RPMI8226 (cell line): ENCODE data around the gene RNF115.
"Not testable (repeated sequence)": the region's sequence is repeated elsewhere in the genome, so short reads cannot be mapped to it uniquely, and the experiment has no call there.

Experiments used
- DNase-seq: peaks from one replicate; pipeline ENCODE4 v3.0.0-alpha.2; 2015

Gene RNF115

GRCh38 chr1:145726193-145726592 is 97.7 kb downstream of the RNF115 start:
- not testable (repeated sequence) for DNase-seq

DNA sequence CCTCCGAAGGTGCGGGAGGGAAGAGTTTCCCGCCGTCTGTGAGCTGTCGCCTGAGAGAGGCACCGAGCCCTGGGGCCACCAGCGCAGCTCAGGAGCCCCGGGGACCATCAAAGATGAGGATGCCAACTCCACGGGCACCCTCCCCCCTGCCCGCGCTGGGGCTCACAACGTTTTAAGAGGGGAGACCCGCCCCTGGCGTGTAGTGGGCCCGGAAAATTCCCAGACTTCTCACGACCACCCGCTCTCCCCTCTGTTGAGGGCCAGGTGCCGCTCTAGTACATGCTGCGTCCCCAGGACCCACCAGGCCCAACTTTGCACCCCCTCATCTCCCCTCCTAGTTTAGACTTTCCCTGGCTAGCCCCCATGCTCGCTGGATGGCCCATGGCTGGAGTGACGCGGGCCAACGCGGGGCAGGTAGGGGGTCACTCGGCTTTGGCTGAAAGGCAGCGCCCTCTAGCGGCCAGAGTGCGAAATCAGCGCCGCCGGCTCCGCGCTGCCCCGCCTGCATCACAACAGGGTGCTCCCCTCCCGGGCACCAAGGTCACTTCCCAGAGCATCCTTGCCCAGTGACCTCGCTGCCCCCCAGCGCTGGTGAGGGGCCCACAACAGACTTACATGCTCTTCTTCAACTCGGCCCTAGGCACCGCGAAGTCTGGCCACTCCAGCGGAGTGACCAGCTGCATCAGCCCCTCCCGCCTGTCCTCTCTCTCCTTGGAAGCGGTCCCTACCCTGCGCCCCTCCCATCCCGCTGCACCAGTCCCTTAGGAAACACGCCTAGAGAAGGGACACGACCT is 102.8 kb downstream of the RNF115 start:
- peak; percentile 77 for DNase-seq

DNA sequence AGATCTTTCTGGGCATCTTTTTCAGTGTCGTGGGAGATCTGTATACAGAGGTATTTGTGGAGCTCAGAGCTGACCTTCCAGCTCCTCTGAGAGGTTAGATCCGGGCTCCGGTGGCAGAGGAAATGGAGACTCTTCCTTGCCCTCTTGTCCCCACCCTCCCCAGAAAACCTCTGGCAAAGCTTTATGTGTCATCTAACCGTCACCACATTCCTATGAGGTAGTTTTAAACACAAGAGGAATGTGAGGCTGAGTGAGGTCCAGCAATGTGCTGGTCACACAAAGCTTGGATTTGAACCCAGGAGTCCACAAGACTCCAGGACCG is 103.4 kb downstream of the RNF115 start:
- DNase-seq, result no peak

DNA sequence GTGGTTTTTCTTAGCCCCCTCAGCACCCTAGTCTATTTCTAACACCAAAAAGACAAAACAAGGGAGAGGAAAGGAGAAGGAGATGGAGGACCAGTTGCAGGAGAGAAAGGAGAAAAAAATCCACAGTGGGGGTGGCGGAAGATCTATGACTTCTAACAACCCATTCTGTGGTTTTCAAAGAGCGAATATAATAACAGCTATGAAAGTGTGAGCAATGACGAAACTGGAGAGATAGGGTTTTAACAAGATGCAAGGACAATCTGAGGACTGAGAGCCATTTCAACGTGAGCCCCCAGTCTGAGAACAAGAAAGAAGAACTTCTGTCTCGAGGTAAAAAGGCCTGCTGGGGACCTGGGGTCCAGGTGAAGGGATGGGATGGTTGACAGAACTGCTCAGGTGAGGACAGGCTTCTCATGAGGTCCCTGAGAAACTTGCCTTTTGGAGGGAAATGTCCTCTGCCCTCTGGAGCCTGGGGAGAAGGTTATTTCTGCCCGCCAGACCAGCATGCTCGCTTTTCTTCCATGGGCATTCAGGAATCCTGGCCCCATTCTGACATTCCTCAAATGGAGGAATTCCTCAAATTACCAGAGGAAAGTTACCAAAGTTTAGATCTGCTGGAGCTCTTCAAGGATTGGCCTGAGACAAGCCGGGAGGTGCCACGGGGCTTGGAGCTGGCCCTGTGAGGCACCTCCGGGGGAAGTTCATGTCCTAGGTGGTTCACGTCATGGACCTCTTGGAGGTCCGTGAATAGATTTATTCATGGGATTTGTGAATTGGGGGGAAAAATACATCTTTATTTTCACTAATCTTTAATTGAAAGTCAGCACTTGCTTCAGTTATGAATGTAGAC is 104.4 kb downstream of the RNF115 start, which contains the start of gene CD160:
Gene CD160 (plus strand): TSS at position 270 of the 850 bp plus-strand sequence. CDS start 8,829 bp downstream, outside the sequence.
- no peak for DNase-seq

DNA sequence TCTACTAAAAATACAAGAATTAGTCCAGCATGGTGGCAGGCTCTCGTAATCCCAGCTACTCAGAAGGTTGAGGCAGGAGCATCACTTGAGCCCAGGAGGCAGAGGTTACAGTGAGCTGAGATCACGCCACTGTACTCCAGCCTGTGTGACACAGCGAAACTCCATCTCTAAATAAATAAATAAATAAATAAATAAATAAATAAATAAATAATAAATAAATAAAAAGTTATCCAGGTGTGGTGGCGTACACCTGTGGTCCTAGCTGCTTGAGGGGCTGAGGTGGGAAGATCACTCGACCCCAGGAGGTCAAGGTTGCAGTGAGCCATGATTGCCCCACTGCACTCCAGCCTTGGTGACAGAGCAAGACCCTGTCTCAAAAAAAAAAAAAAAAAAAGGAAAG is 105.4 kb downstream of the RNF115 start:
- not testable (repeated sequence) for DNase-seq

- DNase-seq, result no peak
Observed at GRCh38 chr1:145717833-145718232, 106.1 kb downstream of the RNF115 start.

DNA sequence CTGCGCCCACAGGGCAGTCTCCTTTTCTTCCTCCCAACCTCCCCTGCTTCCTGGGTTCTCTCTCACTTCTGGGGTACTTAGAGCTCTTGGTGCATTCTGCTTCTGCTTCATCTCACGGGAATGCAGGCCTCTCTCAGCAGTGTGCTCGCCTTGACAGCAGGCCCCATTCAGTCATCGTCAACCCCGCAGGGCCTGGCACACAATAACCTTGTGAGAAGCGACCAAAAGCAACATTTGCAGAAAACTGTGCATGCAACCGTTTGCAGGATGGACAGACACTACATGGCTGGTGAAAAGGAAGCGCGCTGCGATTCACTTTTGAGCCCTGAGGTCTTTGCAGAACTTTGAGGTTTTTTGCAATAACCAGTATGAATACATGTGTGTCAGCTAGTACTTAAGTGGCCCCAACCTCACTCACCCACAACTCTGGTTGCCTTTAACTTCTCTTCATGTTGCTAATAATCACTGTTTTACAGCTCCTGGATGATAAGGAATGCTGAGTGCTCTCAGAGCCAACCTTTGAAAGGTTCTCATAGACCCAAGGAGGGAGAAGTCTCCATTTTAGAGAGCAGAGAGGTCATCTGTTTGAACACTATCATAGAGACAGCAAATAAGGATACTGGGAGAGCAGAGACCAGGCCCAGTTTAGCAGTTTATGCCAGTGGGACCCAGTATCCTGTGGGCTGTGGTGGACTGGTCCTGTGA is 107.1 kb downstream of the RNF115 start:
- no peak for DNase-seq

- no peak for DNase-seq
Observed at GRCh38 chr1:145714524-145715111, 109.3 kb downstream of the RNF115 start.

DNA sequence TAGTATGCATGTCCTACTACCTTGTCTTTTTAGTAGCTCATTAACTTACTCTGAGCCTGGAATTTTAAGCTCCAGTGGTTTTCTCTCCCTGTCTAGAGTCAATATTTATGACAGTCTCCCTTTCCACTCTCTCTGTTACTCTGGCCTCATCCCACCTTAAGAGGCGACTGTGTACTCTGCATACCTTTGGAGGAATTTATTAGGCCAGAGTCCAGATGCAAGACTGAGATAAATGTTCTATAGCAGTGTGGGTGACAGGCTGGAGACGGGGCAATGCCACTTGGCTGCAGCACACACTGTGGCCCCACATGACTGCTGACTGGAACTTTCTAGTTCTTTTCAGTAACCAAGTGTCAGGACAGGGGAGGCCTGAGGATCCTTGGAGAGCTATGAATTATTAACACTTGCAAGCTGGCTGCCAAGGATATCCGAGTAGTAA is 112.7 kb downstream of the RNF115 start:
- no peak for DNase-seq

- DNase-seq, result no peak
Observed at GRCh38 chr1:145710291-145711027, 113.4 kb downstream of the RNF115 start.

GRCh38 chr1:145708063-145708462 is 115.8 kb downstream of the RNF115 start:
- no peak for DNase-seq

DNA sequence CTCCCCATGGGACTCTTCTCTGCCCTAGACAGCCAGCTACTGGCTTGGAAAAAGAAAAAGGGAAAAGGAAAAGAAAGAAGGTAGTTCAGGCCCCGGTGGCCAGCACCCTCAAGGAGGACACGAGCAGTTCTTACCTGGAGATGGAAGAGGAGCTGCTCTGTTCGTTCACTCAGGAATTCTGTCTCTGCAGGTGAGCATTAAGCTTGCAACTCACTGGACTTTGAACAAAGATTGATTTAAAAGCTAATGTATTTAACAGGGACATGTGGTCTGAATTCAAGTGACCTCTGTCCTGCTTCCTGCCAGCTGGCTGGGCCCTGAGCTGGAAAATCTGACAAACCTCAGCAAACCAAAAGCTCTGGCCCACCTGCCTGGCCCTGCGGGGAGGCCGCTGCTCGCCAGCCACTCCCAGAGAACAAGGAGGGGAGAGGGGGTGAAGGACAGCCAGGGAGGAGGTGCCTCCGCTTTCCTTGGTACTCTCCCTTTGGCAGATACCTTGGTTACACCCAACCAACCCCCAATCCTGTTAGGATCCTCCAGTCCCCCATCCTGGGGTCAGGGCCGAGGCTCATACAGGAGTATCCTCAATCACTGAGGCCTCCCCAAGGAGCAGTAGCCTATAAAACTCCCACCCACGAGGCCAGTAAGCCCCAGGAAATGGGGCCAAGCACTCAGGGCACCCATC is 116.6 kb downstream of the RNF115 start, which contains the start of gene PDZK1:
Gene PDZK1 (minus strand): TSS at position 186 of the 685 bp plus-strand sequence. CDS start 19,347 bp downstream, outside the sequence.
- no peak for DNase-seq

- DNase-seq, result no peak
Observed at GRCh38 chr1:145706086-145706664, 117.7 kb downstream of the RNF115 start.

DNA sequence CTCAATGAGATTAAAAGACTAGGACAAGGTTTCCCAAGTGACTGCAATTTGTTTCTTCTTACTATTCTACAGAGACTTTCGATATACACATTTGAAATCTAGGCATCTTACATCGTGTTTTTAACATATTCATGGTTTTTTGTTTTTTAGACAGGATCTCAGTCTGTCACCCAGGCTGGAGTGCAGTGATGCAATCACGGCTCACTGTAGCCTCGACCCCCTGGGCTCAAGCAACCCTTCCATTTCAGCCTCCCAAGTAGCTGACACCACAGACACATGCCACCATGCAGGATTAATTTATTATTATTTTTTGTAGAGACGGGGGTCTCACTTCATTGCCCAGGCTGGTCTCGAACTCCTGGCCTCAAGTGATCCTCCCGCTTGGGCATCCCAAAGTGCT is 118.3 kb downstream of the RNF115 start:
- DNase-seq, result no peak

DNA sequence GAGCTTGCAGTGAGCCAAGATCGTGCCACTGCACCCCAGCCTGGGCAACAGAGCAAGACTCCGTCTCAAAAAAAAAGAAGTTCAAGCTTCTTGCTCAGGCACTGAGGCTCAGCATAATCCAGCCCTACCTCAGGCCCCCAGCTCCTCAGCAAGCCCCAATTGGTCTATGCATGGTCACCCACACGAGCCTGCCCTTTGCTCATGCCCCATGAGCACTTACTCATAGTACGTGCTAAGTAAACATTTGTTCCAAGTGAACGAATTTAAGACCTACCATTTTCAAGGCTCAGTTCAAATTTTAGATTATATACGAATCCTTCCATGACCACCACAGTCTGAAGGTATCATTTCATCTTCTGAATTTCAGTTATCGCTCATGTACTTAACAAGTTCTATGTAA is 121.1 kb downstream of the RNF115 start:
- no peak for DNase-seq

DNA sequence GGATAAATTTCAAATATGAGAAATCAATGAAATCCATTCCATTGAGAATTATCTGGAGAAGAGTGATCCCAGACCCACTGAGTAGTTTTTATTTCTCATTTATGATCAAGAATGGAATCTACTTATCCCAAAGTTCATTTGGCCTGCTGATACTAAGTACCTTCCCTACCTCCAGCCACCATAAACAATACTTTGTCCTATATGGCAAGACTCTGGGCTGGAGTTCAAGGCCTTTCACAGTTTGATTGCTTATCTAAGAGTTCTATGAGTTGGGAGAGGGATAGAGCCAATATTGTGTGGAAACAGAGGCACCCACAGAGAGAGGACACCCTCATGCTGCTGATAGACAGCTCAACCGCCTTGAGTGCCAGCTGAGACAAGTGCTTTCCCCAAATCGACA is 121.8 kb downstream of the RNF115 start:
- no peak for DNase-seq

DNA sequence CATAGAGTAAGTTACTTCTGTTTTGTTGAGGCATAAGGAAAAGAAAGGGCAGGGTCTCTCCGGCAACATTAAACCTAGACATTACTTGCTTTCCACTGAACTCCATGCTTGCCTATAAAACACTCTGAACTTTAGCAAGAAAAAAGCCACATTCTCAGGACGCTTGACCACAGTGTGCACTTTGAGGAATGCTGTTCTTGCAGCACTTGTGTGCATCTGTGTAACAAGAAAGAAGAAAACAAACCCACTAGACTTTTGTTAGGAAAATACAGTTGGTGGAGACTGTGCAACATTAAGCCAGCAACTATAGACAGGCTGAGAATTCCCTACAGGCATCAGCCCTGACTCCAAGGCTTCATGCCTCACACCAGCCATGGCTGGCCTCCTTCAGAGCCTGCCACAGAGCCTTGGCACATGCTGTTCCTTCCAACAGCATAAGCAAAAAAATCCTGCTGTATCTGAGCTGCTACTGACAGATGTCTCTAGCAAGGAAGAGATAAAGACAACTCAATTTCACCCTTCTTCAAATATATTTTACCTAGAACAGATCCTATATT is 122.5 kb downstream of the RNF115 start:
- no peak for DNase-seq

DNA sequence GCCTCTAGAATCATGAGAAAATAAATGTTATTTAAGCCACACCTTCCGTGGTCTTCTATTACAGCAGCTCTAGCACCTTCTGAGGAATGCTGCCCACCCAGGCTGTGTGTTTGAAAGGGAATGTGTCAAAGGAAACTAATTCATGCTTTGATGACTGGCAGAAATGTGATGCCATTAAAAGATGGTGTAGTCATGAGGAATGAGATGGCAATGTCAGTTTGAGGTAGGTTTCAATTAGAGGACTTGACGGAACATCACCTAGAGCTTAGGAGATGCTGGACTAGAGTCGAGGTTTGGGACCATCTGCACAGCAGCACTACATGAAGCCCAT is 127.3 kb downstream of the RNF115 start:
- no peak for DNase-seq

GRCh38 chr1:145695821-145696629 is 127.9 kb downstream of the RNF115 start:
- DNase-seq, result no peak
